IMR-90 (cell line): ENCODE measurements around the gene IRAK3. TPM values are rescaled to one million over a fixed set of nuclear protein-coding genes. Genes with fewer than 3 reads are reported as not detected.

Experiments used
- ATAC-seq: fragments of 200-7000 bp; cut with Tn5 transposase; 2 replicates; pipeline ENCODE4 v1.9.1; 2020; ENCODE audit warnings: low read depth, mild to moderate bottlenecking, moderate library complexity
- BruUV-seq: library from RNA; stranded (reverse); fragments of 400-500 nt; replicated peaks from 2 replicates; lab custom pipeline; 2021; lab: Mats Ljungman, UMichigan
- CTCF ChIA-PET: fragments of 300-600 bp; formaldehyde crosslinking; extraction: SDS; loops from one replicate; lab custom pipeline; 2021; ENCODE audit warnings: antibody characterized with exemption; lab: Yijun Ruan, JAX
- POLR2A ChIA-PET: fragments of 300-600 bp; sonication (Branson Sonifier 250); formaldehyde crosslinking; loops from one replicate; lab custom pipeline; 2022; ENCODE audit warnings: antibody characterized with exemption; ENCODE audit not compliant: unreplicated experiment; lab: Charles Lee
- DNase-seq: peaks from one replicate; pipeline ENCODE4 v3.0.0; 2013
- H2AFZ ChIP-seq: replicated peaks from 2 replicates; pipeline ENCODE3; 2013; ENCODE audit warnings: low read length, mild to moderate bottlenecking; ENCODE audit not compliant: poor library complexity
- H2AK5ac ChIP-seq: 2 replicates; pipeline ENCODE4 v1.6.1; 2013; ENCODE audit warnings: low read depth, low read length, inconsistent platforms
- H2AK9ac ChIP-seq: replicated peaks from 2 replicates; pipeline ENCODE3; 2013; ENCODE audit warnings: mild to moderate bottlenecking, low read depth, low read length, moderate library complexity; ENCODE audit not compliant: poor library complexity
- H2BK120ac ChIP-seq: 2 replicates; pipeline ENCODE4 v1.6.1; 2013; ENCODE audit warnings: low read depth, low read length, inconsistent platforms
- H2BK15ac ChIP-seq: 3 replicates; pipeline ENCODE4 v1.6.1; 2013; ENCODE audit warnings: low read depth, low read length, inconsistent platforms
- H2BK20ac ChIP-seq: 2 replicates; pipeline ENCODE4 v1.6.1; 2013; ENCODE audit warnings: low read depth, mild to moderate bottlenecking, inconsistent platforms, low read length, moderate library complexity
- H2BK5ac ChIP-seq: 2 replicates; pipeline ENCODE4 v1.6.1; 2013; ENCODE audit warnings: mild to moderate bottlenecking, low read depth, low read length, inconsistent platforms; ENCODE audit not compliant: poor library complexity, severe bottlenecking
- H3K14ac ChIP-seq: replicated peaks from 2 replicates; pipeline ENCODE4 v1.6.1; 2013; ENCODE audit warnings: low read depth, low read length, inconsistent platforms
- H3K18ac ChIP-seq: 2 replicates; pipeline ENCODE4 v1.6.1; 2013; ENCODE audit warnings: low read depth, low read length, control low read depth
- H3K23ac ChIP-seq: 2 replicates; pipeline ENCODE4 v1.6.1; 2013; ENCODE audit warnings: low read depth, low read length, inconsistent platforms
- H3K27ac ChIP-seq: 2 replicates; pipeline ENCODE4 v1.5.1; 2013; ENCODE audit warnings: mild to moderate bottlenecking, control low read depth, low read length; ENCODE audit not compliant: insufficient read depth
- H3K27me3 ChIP-seq: 2 replicates; pipeline ENCODE4 v1.6.1; 2013; ENCODE audit warnings: low read length; ENCODE audit not compliant: control insufficient read depth, insufficient read depth
- H3K36me3 ChIP-seq: 2 replicates; pipeline ENCODE4 v1.6.1; 2013; ENCODE audit warnings: low read length, mixed read lengths; ENCODE audit not compliant: control insufficient read depth, insufficient read depth
- H3K4ac ChIP-seq: 2 replicates; pipeline ENCODE4 v1.6.1; 2013; ENCODE audit warnings: low read depth, low read length, inconsistent platforms
- H3K4me1 ChIP-seq: 2 replicates; pipeline ENCODE4 v1.6.1; 2013; ENCODE audit warnings: low read length, mixed read lengths; ENCODE audit not compliant: control insufficient read depth, insufficient read depth
- H3K4me2 ChIP-seq: 2 replicates; pipeline ENCODE4 v1.6.1; 2013; ENCODE audit warnings: low read depth, mild to moderate bottlenecking, control low read depth, low read length, moderate library complexity
- H3K4me3 ChIP-seq: 2 replicates; pipeline ENCODE4 v1.5.1; 2013; ENCODE audit warnings: low read depth, mild to moderate bottlenecking, control low read depth, low read length, moderate library complexity; ENCODE audit not compliant: insufficient read depth
- H3K56ac ChIP-seq: 2 replicates; pipeline ENCODE4 v1.6.1; 2013; ENCODE audit warnings: low read length, inconsistent platforms; ENCODE audit not compliant: insufficient read depth; ENCODE audit errors: extremely low read depth
- H3K79me1 ChIP-seq, 2 experiments: 2 replicates each; pipeline ENCODE4 v1.6.1; 2013; ENCODE audit warnings: low read length in 2 of 2, inconsistent platforms in 1 of 2, low read depth in 1 of 2
- H3K9ac ChIP-seq: 2 replicates; pipeline ENCODE4 v1.6.1; 2013; ENCODE audit warnings: low read depth, low read length, control low read depth
- H3K9me1 ChIP-seq: 2 replicates; pipeline ENCODE4 v1.6.1; 2013; ENCODE audit warnings: low read length, inconsistent platforms; ENCODE audit not compliant: insufficient read depth
- H3K9me3 ChIP-seq: 2 replicates; pipeline ENCODE4 v1.6.1; 2013; ENCODE audit warnings: low read length; ENCODE audit not compliant: control insufficient read depth, insufficient read depth
- H4K20me1 ChIP-seq: 2 replicates; pipeline ENCODE4 v1.6.1; 2013; ENCODE audit warnings: low read length, inconsistent platforms; ENCODE audit not compliant: insufficient read depth
- H4K5ac ChIP-seq: 2 replicates; pipeline ENCODE4 v1.6.1; 2013; ENCODE audit warnings: mild to moderate bottlenecking, low read depth, low read length, control low read depth
- H4K8ac ChIP-seq, 2 experiments: 2 replicates each; pipeline ENCODE4 v1.6.1; 2013; ENCODE audit warnings: low read depth in 2 of 2, low read length in 2 of 2, control low read depth in 1 of 2, inconsistent platforms in 1 of 2
- H4K91ac ChIP-seq: 2 replicates; pipeline ENCODE4 v1.6.1; 2013; ENCODE audit warnings: low read depth, low read length, inconsistent platforms; ENCODE audit not compliant: insufficient read depth
- BHLHE40 ChIP-seq: fragments of 150-350 bp; IDR thresholded peaks from 2 replicates; pipeline ENCODE4 v1.6.1; 2016; ENCODE audit warnings: mild to moderate bottlenecking, low read depth, low read length
- CEBPB ChIP-seq: IDR thresholded peaks from 2 replicates; pipeline ENCODE4 v1.6.1; 2012; ENCODE audit warnings: low read depth, low read length, improper control_type of control experiment
- CHD1 ChIP-seq: IDR thresholded peaks from 2 replicates; pipeline ENCODE4 v1.6.1; 2012; ENCODE audit warnings: low read depth, low read length, improper control_type of control experiment
- FOS ChIP-seq: fragments of 150-350 bp; IDR thresholded peaks from 2 replicates; pipeline ENCODE4 v1.6.1; 2016; ENCODE audit warnings: low read depth, low read length
- NFE2L2 ChIP-seq: fragments of 150-350 bp; IDR thresholded peaks from 2 replicates; pipeline ENCODE4 v1.6.1; 2016; ENCODE audit warnings: low read depth, mild to moderate bottlenecking, low read length
- RAD21 ChIP-seq: IDR thresholded peaks from 2 replicates; pipeline ENCODE4 v1.6.1; 2012; ENCODE audit warnings: low read length, improper control_type of control experiment
- SMC3 ChIP-seq: fragments of 150-350 bp; IDR thresholded peaks from 2 replicates; pipeline ENCODE4 v1.6.1; 2016; ENCODE audit warnings: low read depth, mild to moderate bottlenecking, antibody characterized with exemption, low read length, moderate library complexity
- WGBS, 2 experiments: methylation state at CpG; one replicate each; pipeline versions ENCODE4 v1.1.5 to v1.1.7; 2013; ENCODE audit warnings: missing lambda C conversion rate in 2 of 2; ENCODE audit not compliant: insufficient read length in 1 of 2; ENCODE audit errors: extremely low coverage in 2 of 2; 5-methylcytosine and 5-hydroxymethylcytosine counted together
- dilution Hi-C: fragments of 300-500 bp; cut with HindIII; formaldehyde crosslinking; loops from one replicate; pipeline ENCODE4 v1.14.3; 2018; ENCODE audit warnings: low sequenced_read_pairs; ENCODE audit not compliant: unreplicated experiment
- in situ Hi-C: fragments of 300-500 bp; cut with MboI; formaldehyde crosslinking; loops from 3 replicates; pipeline ENCODE4 v1.14.3; 2019; ENCODE audit warnings: low sequenced_read_pairs, inconsistent platforms, mixed read lengths
- intact Hi-C: fragments of 100-400 bp; cut with micrococcal nuclease; formaldehyde crosslinking; loops from 2 replicates; pipeline ENCODE4 v1.10.0; 2022
- polyA plus RNA-seq, 3 experiments: library from polyadenylated mRNA; depleted of rRNA; stranded (reverse); fragments of >200 nt; gene quantifications; 2 replicates each; pipeline ENCODE4 v1.2.3, GENCODE V29; 2012; ENCODE audit warnings: low replicate concordance in 1 of 3
- total RNA-seq: library from RNA; depleted of rRNA; stranded (reverse); fragments of >200 nt; gene quantifications from 2 replicates; pipeline ENCODE4 v1.2.3, GENCODE V29; 2012
- TF ChIP-seq, protein P1 (sequence below): conservative IDR thresholded peaks from 2 replicates; pipeline ENCODE4 v1.5.1; 2012; ENCODE audit warnings: mild to moderate bottlenecking, low read depth, low read length, improper control_type of control experiment
- TF ChIP-seq, protein P2 (sequence below): fragments of 150-350 bp; IDR thresholded peaks from 2 replicates; pipeline ENCODE4 v1.6.1; 2017; ENCODE audit warnings: mild to moderate bottlenecking, antibody characterized with exemption, low read length, low read depth

IRAK3 gene
- total and polyA plus RNA-seq, 2 of the 4 experiments (the other 2 are of a cell fraction) = 0.53 to 0.72 TPM

DNA sequence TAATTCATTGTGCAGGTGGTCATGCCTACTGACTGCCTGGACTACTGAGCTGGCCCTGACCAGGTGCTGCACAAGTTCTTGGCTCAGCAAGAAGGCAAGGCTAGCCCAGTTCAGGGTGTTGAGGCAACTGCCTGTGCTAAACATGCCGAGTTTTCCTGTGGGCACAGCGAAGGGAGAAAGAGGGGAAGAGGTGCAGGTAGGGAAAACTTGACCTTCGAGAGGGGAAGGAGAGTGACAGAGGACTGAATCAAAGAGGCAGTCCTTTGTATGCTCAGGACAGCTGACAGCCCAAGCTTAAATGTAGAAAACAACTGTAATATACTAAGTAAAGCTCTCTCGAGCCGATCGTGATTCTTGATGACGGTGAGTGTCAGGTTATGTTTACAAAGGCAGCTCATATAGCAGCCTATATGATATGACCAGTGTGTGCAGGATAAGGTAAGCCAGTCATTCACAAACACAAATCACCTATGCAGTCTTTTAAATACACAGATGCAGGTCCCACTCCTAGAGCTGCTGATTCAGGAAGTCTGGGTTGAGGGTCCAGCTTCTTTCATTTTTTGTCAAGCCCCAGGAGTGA is 2.6 kb downstream of the IRAK3 start:
- no peak for TF ChIP-seq CHD1
- TF ChIP-seq, protein P1, sequence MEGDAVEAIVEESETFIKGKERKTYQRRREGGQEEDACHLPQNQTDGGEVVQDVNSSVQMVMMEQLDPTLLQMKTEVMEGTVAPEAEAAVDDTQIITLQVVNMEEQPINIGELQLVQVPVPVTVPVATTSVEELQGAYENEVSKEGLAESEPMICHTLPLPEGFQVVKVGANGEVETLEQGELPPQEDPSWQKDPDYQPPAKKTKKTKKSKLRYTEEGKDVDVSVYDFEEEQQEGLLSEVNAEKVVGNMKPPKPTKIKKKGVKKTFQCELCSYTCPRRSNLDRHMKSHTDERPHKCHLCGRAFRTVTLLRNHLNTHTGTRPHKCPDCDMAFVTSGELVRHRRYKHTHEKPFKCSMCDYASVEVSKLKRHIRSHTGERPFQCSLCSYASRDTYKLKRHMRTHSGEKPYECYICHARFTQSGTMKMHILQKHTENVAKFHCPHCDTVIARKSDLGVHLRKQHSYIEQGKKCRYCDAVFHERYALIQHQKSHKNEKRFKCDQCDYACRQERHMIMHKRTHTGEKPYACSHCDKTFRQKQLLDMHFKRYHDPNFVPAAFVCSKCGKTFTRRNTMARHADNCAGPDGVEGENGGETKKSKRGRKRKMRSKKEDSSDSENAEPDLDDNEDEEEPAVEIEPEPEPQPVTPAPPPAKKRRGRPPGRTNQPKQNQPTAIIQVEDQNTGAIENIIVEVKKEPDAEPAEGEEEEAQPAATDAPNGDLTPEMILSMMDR = no peak
- no peak for TF ChIP-seq SMC3
- TF ChIP-seq RAD21 = no peak
- no peak for TF ChIP-seq BHLHE40
- TF ChIP-seq CEBPB = no peak
- TF ChIP-seq FOS = no peak
- TF ChIP-seq, protein P2, sequence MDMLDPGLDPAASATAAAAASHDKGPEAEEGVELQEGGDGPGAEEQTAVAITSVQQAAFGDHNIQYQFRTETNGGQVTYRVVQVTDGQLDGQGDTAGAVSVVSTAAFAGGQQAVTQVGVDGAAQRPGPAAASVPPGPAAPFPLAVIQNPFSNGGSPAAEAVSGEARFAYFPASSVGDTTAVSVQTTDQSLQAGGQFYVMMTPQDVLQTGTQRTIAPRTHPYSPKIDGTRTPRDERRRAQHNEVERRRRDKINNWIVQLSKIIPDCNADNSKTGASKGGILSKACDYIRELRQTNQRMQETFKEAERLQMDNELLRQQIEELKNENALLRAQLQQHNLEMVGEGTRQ = no peak
- no peak for TF ChIP-seq NFE2L2
- no peak overlapping the region for H2AK9ac ChIP-seq
- no peaks in the 10 kb centered on the region for H4K20me1 ChIP-seq
- ATAC-seq (no peak), DNase-seq (no peak)
- dilution Hi-C loops = no loop called here
- no peak overlapping the region for H2BK120ac ChIP-seq
- no peaks in the 10 kb centered on the region for H3K9me1 ChIP-seq
- H3K36me3 ChIP-seq = no peaks in the 10 kb centered on the region
- no peak overlapping the region for H2BK15ac ChIP-seq
- H3K27ac ChIP-seq = no peak overlapping the region
- no peak overlapping the region for H2AK5ac ChIP-seq
- no peak overlapping the region for H3K56ac ChIP-seq
- H3K23ac ChIP-seq = 0 out of 2 replicates have a peak overlapping the region, but pooled peaks have one; percentile 3
- H3K4me2 ChIP-seq = no peak overlapping the region
- CTCF ChIA-PET = interaction anchor here (0.9 kb wide), 1 partner anchor 19 kb away, joined by 3 read pairs; no protein-coding TSS in a partner anchor
- no peak overlapping the region for H3K9ac ChIP-seq
- no peaks in the 10 kb centered on the region; the same call in 1 of the 2 replicates for H3K27me3 ChIP-seq
- H3K18ac ChIP-seq = no peak overlapping the region
- no peak overlapping the region for H3K4ac ChIP-seq
- no peak overlapping the region for H2BK20ac ChIP-seq
- H2BK5ac ChIP-seq = no peak overlapping the region
- H4K8ac ChIP-seq = no peak overlapping the region
- BruUV-seq = no TSS peak
- H4K5ac ChIP-seq = no peak overlapping the region
- H3K79me1 ChIP-seq = no peaks in the 10 kb centered on the region
- H3K4me1 ChIP-seq = no peaks in the 10 kb centered on the region; the same call in 1 of the 2 replicates
- H3K9me3 ChIP-seq = no peaks in the 10 kb centered on the region
- in situ Hi-C loops = no loop called here
- 50% methylated on average over 2 of the region's 7 CpGs; no CpG with 5 or more reads in 1 of the 2 experiments for WGBS, 2 experiments
- peak overlapping the region; percentile 4 for H2AFZ ChIP-seq
- POLR2A ChIA-PET = no interaction called here
- intact Hi-C loops = no loop called here
- H3K14ac ChIP-seq = no peak overlapping the region
- no peak overlapping the region for H3K4me3 ChIP-seq
- no peak overlapping the region for H4K91ac ChIP-seq
